Measurements from ENCODE around the gene EEF1G.
"Not testable (repeated sequence)": the region's sequence is repeated elsewhere in the genome, so short reads cannot be mapped to it uniquely, and the experiment has no call there.

The EEF1G gene

GRCh38 chr11:62575837-62576236 lies 2.1 kb upstream of the EEF1G start:
- DNase-seq = no peak

GRCh38 chr11:62575156-62575555 lies 1.5 kb upstream of the EEF1G start:
- DNase-seq = no peak

GRCh38 chr11:62574363-62575071 lies 826 bp upstream of the EEF1G start:
- peak; percentile 43 for DNase-seq

GRCh38 chr11:62573006-62573591 lies 592 bp downstream of the EEF1G start:
- peak; percentile 38 for DNase-seq

GRCh38 chr11:62572431-62572830 lies 1.3 kb downstream of the EEF1G start:
- DNase-seq = no peak

GRCh38 chr11:62571493-62571892 lies 2.2 kb downstream of the EEF1G start:
- DNase-seq = not testable (repeated sequence)

- DNase-seq = not testable (repeated sequence)
Measured at GRCh38 chr11:62570903-62571302, 2.8 kb downstream of the EEF1G start.

- DNase-seq = no peak
Measured at GRCh38 chr11:62569611-62570010, 4.1 kb downstream of the EEF1G start.

GRCh38 chr11:62567018-62567633 lies 6.6 kb downstream of the EEF1G start:
- DNase-seq = no peak

GRCh38 chr11:62566247-62566646 lies 7.4 kb downstream of the EEF1G start:
- no peak for DNase-seq

GRCh38 chr11:62565100-62565802 lies 8.4 kb downstream of the EEF1G start:
- no peak for DNase-seq

GRCh38 chr11:62561677-62562230 lies 11.9 kb downstream of the EEF1G start:
- DNase-seq = not testable (repeated sequence)

- DNase-seq = peak; percentile 51
Measured at GRCh38 chr11:62560566-62561103, 13.1 kb downstream of the EEF1G start.

GRCh38 chr11:62559626-62560025 lies 14.1 kb downstream of the EEF1G start:
- DNase-seq = not testable (repeated sequence)

- DNase-seq = no peak
Measured at GRCh38 chr11:62559204-62559603, 14.5 kb downstream of the EEF1G start.

GRCh38 chr11:62558669-62559068 lies 15.0 kb downstream of the EEF1G start:
- DNase-seq = no peak

- no peak for DNase-seq
Measured at GRCh38 chr11:62556875-62557631, 16.6 kb downstream of the EEF1G start.

- DNase-seq = no peak
Measured at GRCh38 chr11:62556108-62556874, 17.4 kb downstream of the EEF1G start.

GRCh38 chr11:62555464-62556107 lies 18.1 kb downstream of the EEF1G start:
- no peak for DNase-seq

- peak; percentile 77 for DNase-seq
Measured at GRCh38 chr11:62554387-62555167, 19.1 kb downstream of the EEF1G start.

Data from NCI-H2171 treated with DMSO at 0.1 percent for 48 hours (cell line).